ENCODE results near the gene EEF1B2. TPM values are rescaled to one million over a fixed set of nuclear protein-coding genes. Genes with fewer than 3 reads are reported as not detected.

The EEF1B2 gene
- total RNA-seq, 1 experiment from 2014 or later, result 611 TPM

GRCh38 chr2:206115026-206115578, 44.6 kb upstream of the EEF1B2 start (continued):
- TF ChIP-seq, protein P1, sequence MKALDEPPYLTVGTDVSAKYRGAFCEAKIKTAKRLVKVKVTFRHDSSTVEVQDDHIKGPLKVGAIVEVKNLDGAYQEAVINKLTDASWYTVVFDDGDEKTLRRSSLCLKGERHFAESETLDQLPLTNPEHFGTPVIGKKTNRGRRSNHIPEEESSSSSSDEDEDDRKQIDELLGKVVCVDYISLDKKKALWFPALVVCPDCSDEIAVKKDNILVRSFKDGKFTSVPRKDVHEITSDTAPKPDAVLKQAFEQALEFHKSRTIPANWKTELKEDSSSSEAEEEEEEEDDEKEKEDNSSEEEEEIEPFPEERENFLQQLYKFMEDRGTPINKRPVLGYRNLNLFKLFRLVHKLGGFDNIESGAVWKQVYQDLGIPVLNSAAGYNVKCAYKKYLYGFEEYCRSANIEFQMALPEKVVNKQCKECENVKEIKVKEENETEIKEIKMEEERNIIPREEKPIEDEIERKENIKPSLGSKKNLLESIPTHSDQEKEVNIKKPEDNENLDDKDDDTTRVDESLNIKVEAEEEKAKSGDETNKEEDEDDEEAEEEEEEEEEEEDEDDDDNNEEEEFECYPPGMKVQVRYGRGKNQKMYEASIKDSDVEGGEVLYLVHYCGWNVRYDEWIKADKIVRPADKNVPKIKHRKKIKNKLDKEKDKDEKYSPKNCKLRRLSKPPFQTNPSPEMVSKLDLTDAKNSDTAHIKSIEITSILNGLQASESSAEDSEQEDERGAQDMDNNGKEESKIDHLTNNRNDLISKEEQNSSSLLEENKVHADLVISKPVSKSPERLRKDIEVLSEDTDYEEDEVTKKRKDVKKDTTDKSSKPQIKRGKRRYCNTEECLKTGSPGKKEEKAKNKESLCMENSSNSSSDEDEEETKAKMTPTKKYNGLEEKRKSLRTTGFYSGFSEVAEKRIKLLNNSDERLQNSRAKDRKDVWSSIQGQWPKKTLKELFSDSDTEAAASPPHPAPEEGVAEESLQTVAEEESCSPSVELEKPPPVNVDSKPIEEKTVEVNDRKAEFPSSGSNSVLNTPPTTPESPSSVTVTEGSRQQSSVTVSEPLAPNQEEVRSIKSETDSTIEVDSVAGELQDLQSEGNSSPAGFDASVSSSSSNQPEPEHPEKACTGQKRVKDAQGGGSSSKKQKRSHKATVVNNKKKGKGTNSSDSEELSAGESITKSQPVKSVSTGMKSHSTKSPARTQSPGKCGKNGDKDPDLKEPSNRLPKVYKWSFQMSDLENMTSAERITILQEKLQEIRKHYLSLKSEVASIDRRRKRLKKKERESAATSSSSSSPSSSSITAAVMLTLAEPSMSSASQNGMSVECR (CRISPR knock-in tag; IDR thresholded peaks at IDR 0.05; ENCODE audit: borderline replicate concordance), result no peak
- no peak for TF ChIP-seq TP53 (CRISPR knock-in tag; IDR thresholded peaks at IDR 0.05)
- no peak for TF ChIP-seq SMAD3 (CRISPR knock-in tag; IDR thresholded peaks at IDR 0.05; ENCODE audit: borderline replicate concordance)

- DNase-seq (ENCODE audit: low spot score), result no peak
- no peak overlapping the region for H3K27ac Mint-ChIP-seq
- CTCF ChIA-PET, result no interaction called here
- H3K9me3 Mint-ChIP-seq, result peaks cover 29% of the 10 kb centered on the region
- ATAC-seq, result no peak
- peaks cover 42% of the 10 kb centered on the region for H3K36me3 Mint-ChIP-seq
- TF ChIP-seq ZNF416 (CRISPR knock-in tag; IDR thresholded peaks at IDR 0.05) (no peak), ETV6 (CRISPR knock-in tag; IDR thresholded peaks at IDR 0.05) (no peak), GABPB1 (CRISPR knock-in tag; IDR thresholded peaks at IDR 0.05) (no peak), ATF1 (CRISPR knock-in tag; IDR thresholded peaks at IDR 0.05) (no peak), FOXK1 (CRISPR knock-in tag; IDR thresholded peaks at IDR 0.05) (no peak), ZNF138 (CRISPR knock-in tag; conservative IDR thresholded peaks at IDR 0.05) (no peak), NFE2L1 (CRISPR knock-in tag; IDR thresholded peaks at IDR 0.05) (no peak), CREM (CRISPR knock-in tag; IDR thresholded peaks at IDR 0.05) (no peak), NFATC4 (CRISPR knock-in tag; IDR thresholded peaks at IDR 0.05) (no peak), ZSCAN18 (CRISPR knock-in tag; IDR thresholded peaks at IDR 0.05) (no peak), ZNF532 (CRISPR knock-in tag; IDR thresholded peaks at IDR 0.05; ENCODE audit: borderline replicate concordance) (no peak), USF2 (CRISPR knock-in tag; IDR thresholded peaks at IDR 0.05) (no peak), SP1 (CRISPR knock-in tag; conservative IDR thresholded peaks at IDR 0.05) (no peak), NR2C2 (CRISPR knock-in tag; IDR thresholded peaks at IDR 0.05) (no peak), SMAD3 (CRISPR knock-in tag; IDR thresholded peaks at IDR 0.05; ENCODE audit: borderline replicate concordance) (no peak), MXD4 (CRISPR knock-in tag; IDR thresholded peaks at IDR 0.05; ENCODE audit: borderline replicate concordance) (no peak), CTCF (IDR thresholded peaks at IDR 0.05) (no peak), MLX (CRISPR knock-in tag; IDR thresholded peaks at IDR 0.05) (no peak)
- TF ChIP-seq, protein P2, sequence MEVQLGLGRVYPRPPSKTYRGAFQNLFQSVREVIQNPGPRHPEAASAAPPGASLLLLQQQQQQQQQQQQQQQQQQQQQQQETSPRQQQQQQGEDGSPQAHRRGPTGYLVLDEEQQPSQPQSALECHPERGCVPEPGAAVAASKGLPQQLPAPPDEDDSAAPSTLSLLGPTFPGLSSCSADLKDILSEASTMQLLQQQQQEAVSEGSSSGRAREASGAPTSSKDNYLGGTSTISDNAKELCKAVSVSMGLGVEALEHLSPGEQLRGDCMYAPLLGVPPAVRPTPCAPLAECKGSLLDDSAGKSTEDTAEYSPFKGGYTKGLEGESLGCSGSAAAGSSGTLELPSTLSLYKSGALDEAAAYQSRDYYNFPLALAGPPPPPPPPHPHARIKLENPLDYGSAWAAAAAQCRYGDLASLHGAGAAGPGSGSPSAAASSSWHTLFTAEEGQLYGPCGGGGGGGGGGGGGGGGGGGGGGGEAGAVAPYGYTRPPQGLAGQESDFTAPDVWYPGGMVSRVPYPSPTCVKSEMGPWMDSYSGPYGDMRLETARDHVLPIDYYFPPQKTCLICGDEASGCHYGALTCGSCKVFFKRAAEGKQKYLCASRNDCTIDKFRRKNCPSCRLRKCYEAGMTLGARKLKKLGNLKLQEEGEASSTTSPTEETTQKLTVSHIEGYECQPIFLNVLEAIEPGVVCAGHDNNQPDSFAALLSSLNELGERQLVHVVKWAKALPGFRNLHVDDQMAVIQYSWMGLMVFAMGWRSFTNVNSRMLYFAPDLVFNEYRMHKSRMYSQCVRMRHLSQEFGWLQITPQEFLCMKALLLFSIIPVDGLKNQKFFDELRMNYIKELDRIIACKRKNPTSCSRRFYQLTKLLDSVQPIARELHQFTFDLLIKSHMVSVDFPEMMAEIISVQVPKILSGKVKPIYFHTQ (CRISPR knock-in tag; IDR thresholded peaks at IDR 0.05), result no peak
- H3K27me3 Mint-ChIP-seq (ENCODE audit: low read depth), result no peaks in the 10 kb centered on the region
- POLR2A ChIA-PET, result no interaction called here
- H3K4me3 Mint-ChIP-seq, result no peak overlapping the region
- no peaks in the 10 kb centered on the region for H3K4me1 Mint-ChIP-seq
Observed at GRCh38 chr2:206116278-206116677, 43.4 kb upstream of the EEF1B2 start.

Data from WTC11 (cell line).